Eye (tissue), 1 donor: ENCODE measurements around the gene SMG6.
A peak's percentile ranks its signal among the peaks of the same experiment; 100 is the strongest.

ENCODE experiments used
- DNase-seq: peaks from one replicate; pipeline ENCODE4 v3.0.0-alpha.2; 2015

The SMG6 gene

DNA sequence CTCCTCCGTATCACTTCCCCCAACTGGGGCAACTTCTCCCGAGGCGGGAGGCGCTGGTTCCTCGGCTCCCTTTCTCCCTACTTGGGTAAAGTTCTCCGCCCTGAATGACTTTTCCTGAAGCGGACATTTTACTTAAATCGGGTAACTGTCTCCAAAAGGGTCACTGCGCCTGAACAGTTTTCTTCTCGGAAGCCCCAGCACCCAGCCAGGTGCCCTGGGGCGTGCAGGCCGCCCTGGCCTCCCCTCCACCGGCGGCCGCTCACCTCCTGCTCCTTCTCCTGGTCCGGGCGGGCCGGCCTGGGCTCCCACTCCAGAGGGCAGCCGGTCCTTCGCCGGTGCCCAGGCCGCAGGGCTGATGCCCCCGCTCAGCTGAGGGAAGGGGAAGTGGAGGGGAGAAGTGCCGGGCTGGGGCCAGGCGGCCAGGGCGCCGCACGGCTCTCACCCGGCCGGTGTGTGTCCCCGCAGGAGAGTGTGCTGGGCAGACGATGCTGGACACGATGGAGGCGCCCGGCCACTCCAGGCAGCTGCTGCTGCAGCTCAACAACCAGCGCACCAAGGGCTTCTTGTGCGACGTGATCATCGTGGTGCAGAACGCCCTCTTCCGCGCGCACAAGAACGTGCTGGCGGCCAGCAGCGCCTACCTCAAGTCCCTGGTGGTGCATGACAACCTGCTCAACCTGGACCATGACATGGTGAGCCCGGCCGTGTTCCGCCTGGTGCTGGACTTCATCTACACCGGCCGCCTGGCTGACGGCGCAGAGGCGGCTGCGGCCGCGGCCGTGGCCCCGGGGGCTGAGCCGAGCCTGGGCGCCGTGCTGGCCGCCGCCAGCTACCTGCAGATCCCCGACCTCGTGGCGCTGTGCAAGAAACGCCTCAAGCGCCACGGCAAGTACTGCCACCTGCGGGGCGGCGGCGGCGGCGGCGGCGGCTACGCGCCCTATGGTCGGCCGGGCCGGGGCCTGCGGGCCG is 247.1 kb downstream of the SMG6 start:
- peak; percentile 70 for DNase-seq

DNA sequence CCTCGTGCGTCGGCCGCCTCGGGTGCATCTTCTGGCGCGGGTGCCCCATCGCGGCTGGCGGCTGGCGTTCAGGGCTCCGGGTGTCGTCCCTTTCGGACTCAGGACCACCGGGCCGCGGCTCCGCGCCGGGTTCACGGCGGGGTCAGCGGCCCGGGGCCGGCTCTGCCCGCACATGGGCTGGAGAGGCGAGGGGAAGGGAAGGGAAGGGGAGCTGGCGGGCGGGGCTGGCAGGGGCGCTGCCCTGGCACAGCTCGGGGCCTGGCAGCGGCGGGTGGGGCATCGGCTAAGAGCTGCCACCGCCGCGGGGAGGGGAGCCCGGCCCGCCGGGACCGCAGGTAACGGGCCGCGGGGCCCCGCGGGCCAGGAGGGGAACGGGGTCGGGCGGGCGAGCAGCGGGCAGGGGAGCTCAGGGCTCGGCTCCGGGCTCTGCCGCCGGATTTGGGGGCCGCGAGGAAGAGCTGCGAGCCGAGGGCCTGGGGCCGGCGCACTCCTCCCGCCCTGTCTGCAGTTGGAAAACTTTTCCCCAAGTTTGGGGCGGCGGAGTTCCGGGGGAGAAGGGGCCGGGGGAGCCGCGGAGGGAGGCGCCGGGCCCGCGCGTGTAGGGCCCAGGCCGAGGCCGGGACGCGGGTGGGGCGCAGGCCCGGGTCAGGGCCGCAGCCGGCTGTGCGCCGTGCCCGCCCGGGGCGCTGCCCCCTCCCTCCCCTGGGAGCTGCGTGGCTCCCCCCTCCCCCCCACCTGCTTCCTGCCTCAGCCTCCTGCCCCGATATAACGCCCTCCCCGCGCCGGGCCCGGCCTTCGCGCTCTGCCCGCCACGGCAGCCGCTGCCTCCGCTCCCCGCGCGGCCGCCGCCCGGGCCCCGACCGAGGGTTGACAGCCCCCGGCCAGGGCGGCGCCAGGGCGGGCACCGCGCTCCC is 248.0 kb downstream of the SMG6 start:
- peak; percentile 49 for DNase-seq

DNA sequence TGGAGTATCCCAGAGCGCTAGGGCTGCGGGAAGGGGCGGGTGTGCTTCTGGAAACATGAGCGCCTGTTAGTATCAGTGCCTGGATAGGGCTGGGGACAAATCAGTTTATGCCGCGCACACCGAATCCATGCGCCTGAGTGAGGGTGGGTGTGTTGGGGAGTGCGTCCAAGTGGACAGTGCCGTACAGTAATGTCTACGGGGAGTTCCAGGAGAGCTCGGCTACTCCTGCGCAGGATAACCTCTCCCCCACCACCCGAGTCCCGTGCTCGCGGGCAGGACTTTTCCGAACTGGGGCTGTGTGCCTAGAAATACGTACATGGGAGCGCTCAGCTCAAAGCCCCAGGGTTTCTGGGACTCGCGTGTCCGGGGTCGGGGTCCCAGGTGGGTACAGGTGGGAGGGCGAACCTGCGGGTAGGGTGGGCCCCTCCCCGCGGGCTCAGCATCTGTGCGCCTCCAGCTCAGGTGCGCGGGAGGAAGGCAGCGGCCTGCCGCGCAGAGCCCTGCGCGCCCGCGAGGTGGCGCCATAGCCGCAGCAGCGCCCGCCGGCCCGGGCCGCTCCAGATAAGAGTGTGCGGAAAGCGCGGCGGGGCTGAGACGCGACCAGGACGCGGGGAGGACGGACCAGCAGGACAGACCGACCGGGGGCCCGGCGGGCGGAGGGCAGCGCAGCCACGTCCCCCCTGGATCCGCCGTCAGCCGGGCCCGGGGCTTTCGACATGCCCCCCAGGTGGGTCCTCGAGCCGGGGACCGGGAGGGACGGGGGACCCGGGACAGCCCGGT is 248.9 kb downstream of the SMG6 start, which contains the start of gene HIC1:
HIC1 (plus strand) TSS at position 592 of the 780 bp plus-strand sequence. CDS start 1,588 bp downstream, outside the sequence.
- DNase-seq, result peak; percentile 90

DNA sequence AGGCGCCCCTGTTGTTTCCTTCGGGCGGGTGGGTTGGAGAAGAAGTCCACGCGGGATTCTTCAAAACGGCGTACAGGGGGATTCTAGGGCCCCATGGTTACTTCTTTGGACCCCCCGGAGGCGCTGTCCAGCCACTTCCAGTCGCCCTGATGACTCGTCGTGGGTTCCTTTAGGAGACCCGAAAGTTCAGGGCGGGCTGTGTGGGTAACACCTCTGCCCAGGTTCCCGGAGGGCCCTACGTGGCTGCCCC is 249.4 kb downstream of the SMG6 start:
- DNase-seq, result no peak

DNA sequence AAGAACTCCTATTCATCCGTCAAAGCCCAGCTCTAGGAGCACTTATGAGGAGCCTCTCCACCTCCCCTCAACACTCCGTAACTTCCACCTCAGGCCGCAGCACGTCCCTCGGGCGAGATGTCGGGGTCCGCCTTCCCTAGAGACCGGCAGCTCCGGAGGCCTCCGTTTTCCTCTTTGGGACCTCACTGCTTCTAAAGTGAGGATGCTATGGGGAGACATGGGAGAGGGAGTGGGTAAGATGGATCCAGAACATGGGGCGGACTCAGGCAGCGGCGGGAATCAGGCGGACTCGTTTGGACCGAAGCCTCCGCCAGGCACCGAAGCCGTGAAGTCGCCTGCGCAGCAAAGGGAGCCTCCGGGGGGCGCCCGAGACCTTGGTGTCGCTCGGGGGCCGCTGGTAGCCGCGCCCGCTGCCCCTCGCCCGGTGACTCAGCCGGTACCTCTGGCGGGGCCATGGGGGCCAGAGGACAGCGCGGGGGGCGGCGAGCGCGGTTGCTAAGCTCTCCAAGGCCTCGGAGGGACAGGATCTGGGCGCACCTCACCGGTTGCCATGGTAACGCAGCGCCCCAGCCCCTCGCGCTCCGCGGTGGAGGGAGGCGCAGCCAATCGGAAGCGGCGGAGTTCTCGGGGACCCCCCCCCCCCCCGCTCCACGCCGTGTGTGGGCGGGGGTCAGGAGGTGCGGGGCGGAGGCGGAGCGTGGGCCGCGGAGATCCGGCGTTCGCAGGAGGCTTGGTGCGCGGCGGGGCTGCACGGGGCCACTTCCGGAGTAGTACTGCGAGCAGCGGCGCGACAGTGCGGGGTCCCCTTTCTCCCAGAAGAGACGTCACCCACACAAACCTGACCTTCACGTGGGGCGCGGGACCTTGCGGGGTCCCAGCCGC is 250.0 kb downstream of the SMG6 start:
- peak; percentile 81 for DNase-seq

DNA sequence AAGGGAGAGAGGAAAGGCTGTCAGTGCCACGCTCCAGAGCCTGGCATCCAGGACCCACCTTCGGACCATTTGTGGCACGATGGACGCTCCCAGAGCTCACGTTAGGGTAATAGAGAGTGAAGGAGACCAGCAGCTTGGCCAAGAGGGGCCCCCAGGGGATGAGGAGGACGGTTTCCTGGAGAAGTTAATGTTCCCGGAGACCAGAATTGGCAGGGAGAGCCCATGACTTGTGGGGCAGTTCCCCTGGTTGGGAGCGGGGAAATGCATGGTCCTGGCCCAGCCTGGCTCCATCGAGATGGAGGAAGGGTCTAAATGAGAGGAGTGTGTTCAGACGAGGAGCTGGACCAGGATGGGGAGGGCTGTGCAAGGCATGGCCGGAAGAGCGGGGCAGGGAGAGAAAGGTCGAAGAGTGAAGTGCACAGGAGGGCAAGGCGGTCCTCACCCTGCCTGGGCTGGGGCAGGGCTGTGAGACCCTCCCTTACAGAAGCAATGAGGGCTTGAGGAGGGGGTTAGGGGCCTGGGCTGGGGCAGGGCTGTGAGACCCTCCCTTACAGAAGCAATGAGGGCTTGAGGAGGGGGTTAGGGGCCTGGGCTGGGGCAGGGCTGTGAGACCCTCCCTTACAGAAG is 251.5 kb downstream of the SMG6 start:
- no peak for DNase-seq

DNA sequence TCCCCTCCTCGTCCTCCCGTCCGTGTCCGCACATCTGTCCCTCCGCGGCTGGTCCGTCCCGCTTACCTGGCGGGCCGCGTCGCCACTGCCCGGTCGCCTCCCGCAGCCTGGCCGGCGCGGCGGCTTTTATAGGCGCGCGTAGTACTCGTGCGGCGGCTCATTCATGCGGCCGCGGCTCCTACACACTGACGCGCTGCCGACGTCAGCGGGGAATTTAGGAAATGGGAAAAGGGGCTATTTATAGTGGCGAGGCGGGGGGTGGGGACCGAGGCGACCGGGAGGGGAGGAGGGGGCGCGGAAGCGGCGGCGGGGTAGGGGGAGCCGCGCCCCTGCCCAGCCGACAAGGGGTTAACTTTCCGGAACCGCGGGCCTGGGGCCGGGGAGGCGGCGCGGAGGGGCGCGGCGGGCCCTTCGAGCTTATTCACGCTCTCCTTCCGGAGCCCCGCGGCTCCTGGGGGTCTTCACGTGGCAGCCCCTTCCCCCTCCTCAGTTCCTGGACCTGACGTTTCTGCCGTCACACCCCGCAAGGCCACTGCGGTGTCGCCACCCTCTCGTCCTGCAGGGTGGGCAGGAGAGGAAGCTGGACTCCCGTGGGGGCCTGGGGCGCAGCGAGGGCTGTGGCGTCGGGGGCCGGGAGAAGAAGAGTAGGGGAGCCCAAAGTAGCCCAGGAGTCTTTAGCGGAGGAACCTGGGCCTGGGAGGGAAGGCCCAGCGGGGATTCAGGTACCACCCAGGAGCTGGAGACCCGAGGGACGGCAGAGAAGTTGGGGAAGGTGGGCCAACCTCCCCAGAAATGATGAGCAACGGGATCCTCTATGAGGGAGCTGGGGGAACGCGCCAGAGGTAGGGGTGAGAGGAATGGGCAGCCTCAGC is 252.3 kb downstream of the SMG6 start:
- peak; percentile 60 for DNase-seq

DNA sequence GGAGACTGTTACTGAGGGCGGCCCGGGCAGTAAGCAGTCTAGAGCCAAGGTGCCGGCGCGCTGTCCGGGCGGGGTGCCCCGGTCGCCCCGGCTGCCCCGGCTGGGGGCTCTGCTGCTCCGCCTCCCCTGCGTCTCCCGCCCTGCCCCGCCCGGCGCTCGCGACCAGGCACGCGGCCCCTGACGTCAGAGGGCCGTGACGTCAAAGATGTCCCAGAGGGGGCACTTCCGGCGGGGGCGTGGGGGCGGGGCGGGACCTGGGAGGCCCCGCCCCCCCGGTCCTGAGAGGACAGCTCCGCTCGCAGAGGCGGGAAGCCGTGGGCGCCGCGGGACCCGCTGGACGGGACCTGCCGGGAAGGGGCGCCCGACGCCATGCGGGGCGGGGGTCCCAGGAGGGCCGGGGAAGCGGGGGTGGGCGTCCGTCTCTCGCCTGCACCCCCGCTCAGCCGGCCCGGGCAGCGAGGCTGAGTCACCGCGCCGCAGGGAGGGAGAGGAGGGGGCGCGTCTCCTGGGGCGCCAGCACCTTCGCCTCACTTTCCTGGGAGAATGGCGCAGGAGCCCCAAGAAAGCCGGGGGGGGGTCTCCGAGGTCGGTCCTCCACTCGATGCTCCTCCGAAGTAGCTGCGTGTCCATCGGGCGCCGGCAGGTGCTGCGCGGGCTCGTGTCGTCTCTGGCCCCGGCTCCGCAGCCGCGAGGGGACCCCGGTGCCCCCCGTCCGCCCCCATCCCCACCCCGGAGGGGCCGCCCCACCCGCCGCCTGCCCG is 253.1 kb downstream of the SMG6 start:
- peak; percentile 89 for DNase-seq

DNA sequence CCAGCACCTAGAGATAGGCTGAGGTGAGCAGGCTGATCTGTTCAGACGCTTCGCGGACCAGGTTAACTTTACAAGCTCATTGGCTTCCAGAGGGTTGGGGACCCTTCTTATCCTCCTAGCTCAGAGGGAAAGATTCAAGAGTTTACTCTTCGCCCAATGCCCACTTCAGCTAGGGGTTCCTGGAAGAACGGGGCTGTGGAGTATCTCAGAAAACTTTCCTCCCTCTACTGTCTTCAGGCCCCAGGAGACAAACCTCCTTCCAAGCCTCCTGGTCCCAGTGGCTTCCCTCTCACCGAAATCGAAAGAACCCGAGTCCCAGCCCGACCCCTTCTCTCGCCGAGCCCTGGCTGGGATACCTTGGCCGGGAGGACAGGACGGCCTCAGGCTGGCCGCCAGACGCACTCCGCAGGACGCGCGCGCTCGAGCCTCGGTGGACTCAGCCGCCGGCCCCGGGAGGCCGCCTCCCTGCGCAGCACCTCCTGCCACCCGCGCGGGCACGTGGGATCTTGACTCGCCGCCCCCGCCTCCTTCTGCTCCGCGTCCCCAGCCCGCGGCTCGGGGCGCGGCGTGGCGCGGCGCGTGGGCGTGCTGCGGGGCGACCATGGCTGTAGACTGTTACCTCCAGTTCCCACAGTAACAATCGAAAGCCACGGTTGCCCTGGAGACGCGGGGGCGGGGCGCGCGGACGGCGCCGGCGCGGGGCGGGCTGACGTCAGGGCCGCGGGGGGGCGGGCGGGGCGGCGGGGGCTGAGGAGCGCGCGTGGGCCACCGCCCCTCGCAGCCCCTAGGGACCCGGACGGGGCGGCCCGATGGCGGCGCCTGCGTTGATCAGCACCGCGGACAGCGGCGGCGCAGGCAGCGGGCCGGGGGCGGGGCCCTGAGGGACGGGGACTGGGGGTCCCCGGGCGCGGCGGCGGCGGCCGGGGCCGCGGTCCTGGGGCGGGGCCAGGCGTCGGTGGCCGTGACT is 254.0 kb downstream of the SMG6 start:
- DNase-seq, result peak; percentile 91

DNA sequence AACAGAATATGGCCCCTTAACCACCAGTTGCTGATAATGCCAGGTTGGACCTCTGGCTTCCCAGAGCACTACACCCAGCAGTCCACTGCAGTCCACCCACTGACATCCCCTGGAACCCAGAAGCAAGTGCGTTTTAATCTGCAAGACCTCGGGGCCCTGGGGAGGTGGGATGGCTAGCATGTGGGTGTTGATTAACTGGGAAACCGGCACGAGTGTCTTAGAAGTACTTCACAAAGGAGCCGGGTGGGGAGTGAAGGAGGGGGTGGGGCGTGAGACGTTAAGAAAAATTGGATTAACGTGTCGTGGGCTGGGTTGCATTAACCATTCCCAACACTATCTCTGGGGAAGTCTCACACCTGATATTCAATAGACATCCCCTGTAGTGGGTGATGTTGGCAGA is 254.8 kb downstream of the SMG6 start:
- no peak for DNase-seq

DNA sequence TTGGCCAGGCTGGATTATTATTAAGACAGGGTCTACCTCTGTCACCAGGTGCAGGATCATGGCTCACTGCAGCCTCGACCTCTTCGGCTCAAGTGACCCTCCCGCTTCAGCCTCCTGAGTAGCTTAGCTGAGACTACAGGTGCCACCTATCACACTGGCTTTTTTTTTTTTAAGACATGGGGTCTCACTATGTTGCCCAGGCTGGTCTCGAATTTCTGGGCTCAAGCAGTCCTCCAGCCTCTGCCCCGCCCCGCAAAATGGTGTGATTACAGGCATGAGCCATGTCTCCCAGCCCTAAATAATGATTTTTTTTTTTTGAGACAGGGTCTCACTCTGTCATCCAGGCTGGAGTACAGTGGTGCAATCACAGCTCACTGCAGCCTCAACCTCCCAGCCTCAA is 256.0 kb downstream of the SMG6 start:
- DNase-seq, result no peak

DNA sequence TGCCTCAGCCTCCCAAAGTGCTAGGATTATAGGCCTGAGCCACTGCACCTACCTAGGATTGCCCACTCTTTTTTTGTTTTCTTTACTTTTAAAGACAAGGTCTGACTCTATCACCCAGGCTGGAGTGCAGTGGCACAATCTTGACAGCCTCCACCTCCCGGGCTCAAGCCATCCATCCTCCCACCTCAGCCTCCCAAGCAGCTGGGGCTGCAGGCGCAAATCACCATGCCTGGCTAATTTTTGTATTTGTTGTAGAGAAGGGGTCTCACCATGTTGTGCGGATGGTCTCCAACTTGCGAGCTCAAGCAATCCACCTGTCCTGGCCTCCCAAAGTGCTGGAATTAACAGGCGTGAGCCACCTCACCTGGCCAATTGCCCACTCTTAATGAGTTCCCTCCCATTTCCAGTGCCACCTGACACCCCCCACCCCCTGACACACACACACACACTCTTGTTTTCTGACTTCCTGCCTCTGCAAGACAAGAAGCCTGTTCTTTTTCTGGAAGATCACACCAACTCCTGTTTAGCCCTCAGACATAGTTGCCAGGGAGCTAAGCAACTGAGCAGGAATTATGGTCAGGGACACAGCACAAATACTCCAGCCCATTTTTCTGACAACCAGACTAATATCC is 259.2 kb downstream of the SMG6 start:
- no peak for DNase-seq

DNA sequence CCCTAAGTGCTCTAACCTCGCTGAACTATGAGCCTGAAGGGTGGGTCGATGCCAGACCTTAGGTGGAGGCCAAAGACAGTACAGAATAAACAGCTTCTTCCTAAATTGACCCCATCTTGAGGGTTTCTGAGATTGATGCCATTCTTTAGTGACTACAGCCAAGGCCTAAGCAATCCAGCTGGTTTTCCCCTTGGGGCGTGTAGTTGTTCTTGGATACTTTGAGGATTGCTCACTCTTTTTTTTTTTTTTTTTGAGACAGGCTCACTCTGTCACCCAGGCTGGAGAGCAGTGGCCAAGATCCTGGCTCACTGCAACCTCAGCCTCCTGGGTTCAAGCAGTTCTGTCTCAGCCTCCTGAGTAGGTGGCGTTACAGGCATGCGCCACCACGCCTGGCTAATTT is 259.8 kb downstream of the SMG6 start:
- DNase-seq, result no peak

DNA sequence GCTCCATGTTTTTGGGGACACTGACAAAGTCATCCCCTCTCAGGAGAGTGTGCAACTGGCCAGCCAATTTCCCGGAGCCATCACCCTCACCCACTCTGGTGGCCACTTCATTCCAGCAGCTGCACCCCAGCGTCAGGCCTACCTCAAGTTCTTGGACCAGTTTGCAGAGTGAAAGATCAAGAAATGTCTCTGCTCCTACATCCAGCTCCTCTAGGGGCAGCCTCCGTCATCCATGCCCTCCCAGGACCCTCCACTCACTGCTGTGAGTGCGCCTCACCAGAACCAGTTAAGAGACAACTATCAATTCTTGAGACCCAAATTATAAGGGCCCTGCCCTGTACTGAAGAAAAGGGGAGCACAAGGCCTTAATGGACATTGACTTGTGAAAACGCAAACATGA is 260.7 kb downstream of the SMG6 start:
- no peak for DNase-seq

DNA sequence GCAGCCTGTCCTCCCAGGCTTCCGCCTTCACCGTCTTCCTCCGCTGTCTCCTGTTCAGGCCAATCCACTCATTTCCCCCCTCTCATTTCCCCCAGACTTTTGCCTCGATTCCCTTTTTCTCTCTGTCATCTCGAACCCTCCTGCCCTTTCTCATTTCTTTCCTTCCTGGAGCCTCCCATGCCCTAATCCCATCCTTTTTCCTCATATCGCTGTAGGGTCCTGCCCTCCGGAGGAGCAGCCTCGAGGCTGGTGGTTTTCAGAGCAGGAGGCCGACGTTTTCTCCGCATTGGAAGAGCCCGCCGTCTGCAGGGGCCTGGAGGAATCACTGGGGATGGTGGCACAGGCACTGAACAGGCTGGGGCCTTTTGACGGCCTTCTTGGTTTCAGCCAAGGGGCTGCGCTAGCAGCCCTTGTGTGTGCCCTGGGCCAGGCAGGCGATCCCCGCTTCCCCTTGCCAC is 261.2 kb downstream of the SMG6 start:
- peak; percentile 72 for DNase-seq

DNA sequence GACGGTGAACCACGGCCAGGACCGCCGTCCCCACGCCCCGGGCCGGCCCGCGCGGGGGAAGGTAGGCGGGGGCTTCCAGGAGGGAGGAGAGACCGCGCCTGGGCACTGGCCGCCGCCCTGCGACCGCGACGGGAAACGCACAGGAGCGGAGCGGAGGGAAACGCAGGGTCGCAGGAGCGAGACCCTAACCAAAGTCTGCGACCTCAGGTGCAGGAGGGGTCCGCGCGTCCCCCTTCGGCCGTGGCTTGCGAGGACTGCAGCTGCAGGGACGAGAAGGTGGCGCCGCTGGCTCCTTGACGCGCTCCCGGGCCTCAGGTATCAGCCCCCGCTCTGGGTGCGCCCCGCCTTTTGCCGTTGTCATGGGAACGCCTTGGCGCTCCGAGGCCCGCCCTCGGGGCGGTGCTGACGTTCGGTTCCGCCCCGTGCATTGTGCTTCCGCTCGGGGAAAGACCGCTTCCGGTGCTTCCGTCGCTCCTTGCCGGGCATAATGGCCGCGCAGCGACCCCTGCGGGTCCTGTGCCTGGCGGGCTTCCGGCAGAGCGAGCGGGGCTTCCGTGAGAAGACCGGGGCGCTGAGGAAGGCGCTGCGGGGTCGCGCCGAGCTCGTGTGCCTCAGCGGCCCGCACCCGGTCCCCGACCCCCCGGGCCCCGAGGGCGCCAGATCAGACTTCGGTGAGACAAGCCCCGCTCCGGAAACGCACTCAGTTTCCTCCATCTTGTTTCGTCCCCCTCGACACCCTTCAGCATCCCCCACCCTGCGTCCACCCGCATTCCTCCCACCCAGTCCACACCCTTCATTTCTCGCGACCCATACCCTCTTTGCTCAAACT is 261.8 kb downstream of the SMG6 start, which contains the start of gene OVCA2:
OVCA2 (plus strand) TSS at position 462 of the 829 bp plus-strand sequence; CDS start at position 488, 26 bp downstream.
- DNase-seq, result peak; percentile 99
